Measurements from ENCODE around the gene B4GALT5.

DNA sequence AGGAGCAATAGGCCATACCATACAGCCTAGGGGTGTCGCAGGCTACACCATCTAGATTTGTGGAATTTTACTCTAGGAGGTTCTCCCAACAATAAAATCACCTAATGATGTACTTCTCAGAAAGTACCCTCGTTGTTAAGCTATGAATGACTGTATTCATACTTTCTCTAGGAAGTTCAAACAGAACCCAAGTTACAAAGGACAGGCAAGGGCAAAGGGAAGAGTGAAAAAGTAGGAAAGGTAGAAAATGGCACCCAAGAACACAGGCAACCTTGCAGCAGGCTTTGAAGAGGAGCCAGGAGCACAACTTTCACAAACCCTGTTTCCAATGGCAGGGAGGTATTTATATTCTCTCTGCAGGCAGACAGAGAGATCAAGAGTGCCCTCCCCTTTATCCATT lies 67.2 kb downstream of the B4GALT5 start:
- TF ChIP-seq, protein P1, sequence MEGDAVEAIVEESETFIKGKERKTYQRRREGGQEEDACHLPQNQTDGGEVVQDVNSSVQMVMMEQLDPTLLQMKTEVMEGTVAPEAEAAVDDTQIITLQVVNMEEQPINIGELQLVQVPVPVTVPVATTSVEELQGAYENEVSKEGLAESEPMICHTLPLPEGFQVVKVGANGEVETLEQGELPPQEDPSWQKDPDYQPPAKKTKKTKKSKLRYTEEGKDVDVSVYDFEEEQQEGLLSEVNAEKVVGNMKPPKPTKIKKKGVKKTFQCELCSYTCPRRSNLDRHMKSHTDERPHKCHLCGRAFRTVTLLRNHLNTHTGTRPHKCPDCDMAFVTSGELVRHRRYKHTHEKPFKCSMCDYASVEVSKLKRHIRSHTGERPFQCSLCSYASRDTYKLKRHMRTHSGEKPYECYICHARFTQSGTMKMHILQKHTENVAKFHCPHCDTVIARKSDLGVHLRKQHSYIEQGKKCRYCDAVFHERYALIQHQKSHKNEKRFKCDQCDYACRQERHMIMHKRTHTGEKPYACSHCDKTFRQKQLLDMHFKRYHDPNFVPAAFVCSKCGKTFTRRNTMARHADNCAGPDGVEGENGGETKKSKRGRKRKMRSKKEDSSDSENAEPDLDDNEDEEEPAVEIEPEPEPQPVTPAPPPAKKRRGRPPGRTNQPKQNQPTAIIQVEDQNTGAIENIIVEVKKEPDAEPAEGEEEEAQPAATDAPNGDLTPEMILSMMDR (IDR thresholded peaks at IDR 0.05): no peak
- no peak for TF ChIP-seq POLR2A (IDR thresholded peaks at IDR 0.05)
